ENCODE results near the gene APEH. TPM values are rescaled to one million over a fixed set of nuclear protein-coding genes. Genes with fewer than 3 reads are reported as not detected.
A peak's percentile ranks its signal among the peaks of the same experiment; 100 is the strongest.
"Not testable (repeated sequence)": the region's sequence is repeated elsewhere in the genome, so short reads cannot be mapped to it uniquely, and the experiment has no call there.

APEH gene
- total and polyA plus RNA-seq, 9 of the 15 experiments (the other 6 are each of a cell fraction or from before 2014, with no cell fraction given), result 70.9 to 177 (median 117) TPM

DNA sequence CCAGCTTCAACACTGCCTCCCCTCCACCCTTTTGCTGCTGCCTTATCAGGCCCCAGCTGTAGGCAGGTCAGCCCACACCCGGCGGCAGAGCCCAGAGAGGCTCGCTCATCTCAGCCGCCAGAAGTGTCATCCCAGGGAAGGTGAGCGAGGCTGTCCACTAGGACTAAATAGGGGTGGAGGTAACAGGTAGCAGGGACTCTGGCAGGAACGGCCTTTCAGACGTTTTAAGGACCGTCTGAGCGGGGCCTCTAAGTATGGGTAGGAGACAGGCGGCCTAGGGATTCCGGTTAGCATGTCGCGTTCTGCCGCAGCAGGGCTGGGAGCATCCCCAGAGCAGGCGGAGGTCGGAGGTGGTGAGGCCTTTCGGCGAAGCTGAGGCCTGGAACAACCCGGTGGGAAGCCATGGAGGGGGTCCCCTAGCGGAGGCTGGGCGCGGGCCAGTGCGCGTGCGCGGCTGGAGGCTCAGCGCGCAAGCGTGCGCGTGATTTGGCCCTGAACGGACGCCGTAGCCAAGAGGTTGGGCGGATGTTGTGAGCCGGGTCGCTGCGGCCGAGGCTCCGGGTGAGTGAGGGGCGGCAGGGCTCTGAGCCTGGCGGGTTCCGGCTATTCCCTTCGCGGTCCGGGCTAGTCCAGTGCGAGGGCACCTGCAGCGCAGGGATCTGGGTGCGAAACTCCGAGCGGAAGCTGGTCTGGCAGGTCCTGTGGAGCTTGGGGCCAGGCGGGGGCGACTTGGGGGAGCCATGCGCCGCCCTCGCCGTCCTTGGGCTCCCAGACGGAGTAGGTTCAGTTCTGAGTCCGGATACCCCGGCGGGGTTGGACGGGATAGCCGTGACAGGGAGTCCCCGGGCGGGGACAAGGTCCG, 15.1 kb downstream of the APEH start, which contains the start of the genes MST1 and RNF123 (continued):
- no peak for TF ChIP-seq TCF7 (IDR thresholded peaks at IDR 0.05; ENCODE audit: borderline replicate concordance)

DNA sequence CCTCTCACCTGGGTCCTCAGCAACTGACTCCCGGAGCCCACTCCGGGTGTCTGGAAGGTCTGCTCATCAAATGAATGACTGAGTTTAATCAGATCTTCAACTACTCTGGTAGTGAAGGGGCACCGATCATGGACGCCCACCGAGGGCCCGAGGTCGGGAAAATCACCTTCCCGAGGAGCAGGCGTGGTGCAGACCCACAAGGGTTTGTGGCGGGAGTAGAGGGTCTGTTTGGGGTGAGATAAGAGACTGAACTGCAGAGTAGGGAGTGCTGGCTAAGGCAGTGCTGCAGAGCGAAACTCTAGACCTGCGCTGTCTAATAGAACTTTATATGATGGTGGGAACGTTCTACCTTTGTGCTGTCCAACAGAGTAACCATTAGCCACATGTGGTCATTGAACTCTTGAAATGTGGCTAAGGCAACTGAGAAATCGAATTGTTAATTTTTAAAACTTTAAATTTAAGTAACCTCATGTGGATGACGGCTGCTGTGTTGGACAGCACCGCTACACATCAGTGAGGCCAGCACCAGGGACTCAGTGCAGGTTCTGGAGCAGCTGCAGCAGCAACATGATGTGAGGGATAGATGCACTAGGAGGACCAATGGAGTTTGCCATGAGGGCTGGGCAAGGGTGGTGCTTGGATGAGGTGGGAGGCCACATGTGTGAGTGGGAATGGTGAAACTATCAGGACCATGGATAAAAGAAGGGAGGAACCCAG, 15.9 kb downstream of the APEH start:
- intact Hi-C loops (cut with micrococcal nuclease), result not testable (repeated sequence)
- TF ChIP-seq KDM5B (IDR thresholded peaks at IDR 0.05; ENCODE audit: insufficient replicate concordance, low read depth, low read length), result peak; percentile 26
- TF ChIP-seq CBFA2T3 (IDR thresholded peaks at IDR 0.05), result 0 out of 2 replicates have a peak, but pooled peaks have one; percentile 18
- TF ChIP-seq SP1 (CRISPR knock-in tag; IDR thresholded peaks at IDR 0.05), result 0 out of 2 replicates have a peak, but pooled peaks have one; percentile 0
- TF ChIP-seq, protein P1, sequence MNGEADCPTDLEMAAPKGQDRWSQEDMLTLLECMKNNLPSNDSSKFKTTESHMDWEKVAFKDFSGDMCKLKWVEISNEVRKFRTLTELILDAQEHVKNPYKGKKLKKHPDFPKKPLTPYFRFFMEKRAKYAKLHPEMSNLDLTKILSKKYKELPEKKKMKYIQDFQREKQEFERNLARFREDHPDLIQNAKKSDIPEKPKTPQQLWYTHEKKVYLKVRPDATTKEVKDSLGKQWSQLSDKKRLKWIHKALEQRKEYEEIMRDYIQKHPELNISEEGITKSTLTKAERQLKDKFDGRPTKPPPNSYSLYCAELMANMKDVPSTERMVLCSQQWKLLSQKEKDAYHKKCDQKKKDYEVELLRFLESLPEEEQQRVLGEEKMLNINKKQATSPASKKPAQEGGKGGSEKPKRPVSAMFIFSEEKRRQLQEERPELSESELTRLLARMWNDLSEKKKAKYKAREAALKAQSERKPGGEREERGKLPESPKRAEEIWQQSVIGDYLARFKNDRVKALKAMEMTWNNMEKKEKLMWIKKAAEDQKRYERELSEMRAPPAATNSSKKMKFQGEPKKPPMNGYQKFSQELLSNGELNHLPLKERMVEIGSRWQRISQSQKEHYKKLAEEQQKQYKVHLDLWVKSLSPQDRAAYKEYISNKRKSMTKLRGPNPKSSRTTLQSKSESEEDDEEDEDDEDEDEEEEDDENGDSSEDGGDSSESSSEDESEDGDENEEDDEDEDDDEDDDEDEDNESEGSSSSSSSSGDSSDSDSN (IDR thresholded peaks at IDR 0.05; ENCODE audit: borderline replicate concordance in 1 of 2, low read depth in 2 of 2, low read length in 2 of 2), result 0 out of 4 replicates have a peak, but pooled peaks of 1 of the 2 experiments have one; percentile 39
- TF ChIP-seq, protein P2, sequence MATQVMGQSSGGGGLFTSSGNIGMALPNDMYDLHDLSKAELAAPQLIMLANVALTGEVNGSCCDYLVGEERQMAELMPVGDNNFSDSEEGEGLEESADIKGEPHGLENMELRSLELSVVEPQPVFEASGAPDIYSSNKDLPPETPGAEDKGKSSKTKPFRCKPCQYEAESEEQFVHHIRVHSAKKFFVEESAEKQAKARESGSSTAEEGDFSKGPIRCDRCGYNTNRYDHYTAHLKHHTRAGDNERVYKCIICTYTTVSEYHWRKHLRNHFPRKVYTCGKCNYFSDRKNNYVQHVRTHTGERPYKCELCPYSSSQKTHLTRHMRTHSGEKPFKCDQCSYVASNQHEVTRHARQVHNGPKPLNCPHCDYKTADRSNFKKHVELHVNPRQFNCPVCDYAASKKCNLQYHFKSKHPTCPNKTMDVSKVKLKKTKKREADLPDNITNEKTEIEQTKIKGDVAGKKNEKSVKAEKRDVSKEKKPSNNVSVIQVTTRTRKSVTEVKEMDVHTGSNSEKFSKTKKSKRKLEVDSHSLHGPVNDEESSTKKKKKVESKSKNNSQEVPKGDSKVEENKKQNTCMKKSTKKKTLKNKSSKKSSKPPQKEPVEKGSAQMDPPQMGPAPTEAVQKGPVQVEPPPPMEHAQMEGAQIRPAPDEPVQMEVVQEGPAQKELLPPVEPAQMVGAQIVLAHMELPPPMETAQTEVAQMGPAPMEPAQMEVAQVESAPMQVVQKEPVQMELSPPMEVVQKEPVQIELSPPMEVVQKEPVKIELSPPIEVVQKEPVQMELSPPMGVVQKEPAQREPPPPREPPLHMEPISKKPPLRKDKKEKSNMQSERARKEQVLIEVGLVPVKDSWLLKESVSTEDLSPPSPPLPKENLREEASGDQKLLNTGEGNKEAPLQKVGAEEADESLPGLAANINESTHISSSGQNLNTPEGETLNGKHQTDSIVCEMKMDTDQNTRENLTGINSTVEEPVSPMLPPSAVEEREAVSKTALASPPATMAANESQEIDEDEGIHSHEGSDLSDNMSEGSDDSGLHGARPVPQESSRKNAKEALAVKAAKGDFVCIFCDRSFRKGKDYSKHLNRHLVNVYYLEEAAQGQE (IDR thresholded peaks at IDR 0.05; ENCODE audit: borderline replicate concordance), result peak; percentile 48
- TF ChIP-seq, protein P2 (CRISPR knock-in tag; IDR thresholded peaks at IDR 0.05; ENCODE audit: low read depth), result not testable (repeated sequence)

More for the DNA sequence above, 15.9 kb downstream of the APEH start:
- H3K27me3 ChIP-seq (ENCODE audit: control insufficient read depth in 2 of 2, insufficient read depth in 2 of 2, low read length in 2 of 2); CTCF ChIA-PET (ENCODE audit: low intra/inter-chr PET ratio); H3K9me1 ChIP-seq (ENCODE audit: control insufficient read depth, insufficient read depth, low read length); H4K20me1 ChIP-seq (replicated peaks; ENCODE audit: control insufficient read depth, insufficient read depth, low read length); H3K36me3 ChIP-seq (ENCODE audit: control insufficient read depth, insufficient read depth, low read length); in situ Hi-C loops (cut with MboI); H3K9me3 ChIP-seq (replicated peaks; ENCODE audit: control insufficient read depth, insufficient read depth, low read depth, low read length); BruUV-seq (replicated peaks): not testable (repeated sequence)
- H2AFZ ChIP-seq (ENCODE audit: low read depth, low read length), result peak overlapping the region; percentile 30
- peaks cover 6 to 33% of the 10 kb centered on the region in 2 experiments; a peak in 4 of 5 replicates for H3K4me1 ChIP-seq (replicated peaks in 1 of 2; ENCODE audit: control insufficient read depth in 2 of 2, insufficient read depth in 2 of 2, low read length in 2 of 2)
- H3K4me3 ChIP-seq, result peak overlapping the region; percentile 66
- H3K27ac ChIP-seq (ENCODE audit: extremely low read depth, low read depth, low read length), result peak overlapping the region; percentile 87
- peaks cover 26% of the 10 kb centered on the region for H3K79me2 ChIP-seq (ENCODE audit: control insufficient read depth, insufficient read depth, low read length)
- under 1% methylated on average over 16 of the region's 16 CpGs for WGBS (ENCODE audit: insufficient coverage, low coverage, missing lambda C conversion rate)
- ATAC-seq (peak; percentile 66), DNase-seq (ENCODE audit: extremely low read depth in 1 of 4, low spot score in 3 of 4) (peak; percentile 47 to 57 (median 55)), FAIRE-seq (peak; percentile 82)
- peak overlapping the region; percentile 72 to 94 for H3K9ac ChIP-seq (ENCODE audit: insufficient read depth in 1 of 2, low read depth in 2 of 2, low read length in 2 of 2)
- POLR2A ChIA-PET, result interaction anchor here (1.0 kb wide), 1 partner anchor 14 kb away, joined by 3 read pairs; no protein-coding TSS in a partner anchor
- H3K4me2 ChIP-seq (ENCODE audit: insufficient read depth, low read length), result peak overlapping the region; percentile 81
